Neuronal stem cell (in vitro differentiated cells): ENCODE results near the gene CCL26.
"Not testable (repeated sequence)": the region's sequence is repeated elsewhere in the genome, so short reads cannot be mapped to it uniquely, and the experiment has no call there.

ENCODE experiments used
- DNase-seq: peaks from one replicate; pipeline ENCODE4 v3.0.0-alpha.2; 2013; ENCODE audit warnings: low spot score
- H2AFZ ChIP-seq: one replicate; pipeline ENCODE4 v1.6.1; 2013; ENCODE audit warnings: mild to moderate bottlenecking, low read length, inconsistent platforms
- H2AK5ac ChIP-seq: 2 replicates; pipeline ENCODE4 v1.6.1; 2013; ENCODE audit warnings: low read depth, mild to moderate bottlenecking, inconsistent platforms, low read length, moderate library complexity, mixed read lengths
- H2BK120ac ChIP-seq: 2 replicates; pipeline ENCODE4 v1.6.1; 2013; ENCODE audit warnings: low read depth, mild to moderate bottlenecking, inconsistent platforms, low read length, moderate library complexity, mixed read lengths
- H2BK12ac ChIP-seq: one replicate; pipeline ENCODE4 v1.6.1; 2013; ENCODE audit warnings: low read length, inconsistent platforms
- H2BK15ac ChIP-seq: 2 replicates; pipeline ENCODE4 v1.6.1; 2013; ENCODE audit warnings: mild to moderate bottlenecking, low read length, inconsistent platforms, mixed read lengths
- H2BK5ac ChIP-seq: one replicate; pipeline ENCODE4 v1.6.1; 2013; ENCODE audit warnings: inconsistent platforms, mild to moderate bottlenecking, low read length, moderate library complexity
- H3K14ac ChIP-seq: one replicate; pipeline ENCODE4 v1.6.1; 2013; ENCODE audit warnings: low read length, inconsistent platforms
- H3K18ac ChIP-seq: 2 replicates; pipeline ENCODE4 v1.6.1; 2013; ENCODE audit warnings: low read length, inconsistent platforms
- H3K23ac ChIP-seq: 2 replicates; pipeline ENCODE4 v1.6.1; 2013; ENCODE audit warnings: low read depth, mild to moderate bottlenecking, mixed read lengths, low read length, inconsistent platforms; ENCODE audit not compliant: poor library complexity
- H3K27ac ChIP-seq: replicated peaks from 3 replicates; pipeline ENCODE4 v1.5.1; 2013; ENCODE audit warnings: low read length, inconsistent platforms
- H3K27me3 ChIP-seq, 3 experiments: 2 replicates each; pipeline ENCODE4 v1.6.1; 2013; ENCODE audit warnings: low read length in 3 of 3, mild to moderate bottlenecking in 2 of 3, inconsistent platforms in 1 of 3, low read depth in 1 of 3, mixed read lengths in 1 of 3, moderate library complexity in 1 of 3; ENCODE audit not compliant: control insufficient read depth in 3 of 3, insufficient read depth in 3 of 3
- H3K36me3 ChIP-seq, 2 donors: replicated peaks in 1 of 2; 2 replicates each; pipeline ENCODE4 v1.6.1; 2013; ENCODE audit warnings: low read length in 2 of 2; ENCODE audit not compliant: control insufficient read depth in 2 of 2, insufficient read depth in 2 of 2
- H3K4ac ChIP-seq: 2 replicates; pipeline ENCODE4 v1.6.1; 2013; ENCODE audit warnings: inconsistent platforms, mild to moderate bottlenecking, low read length, moderate library complexity
- H3K4me1 ChIP-seq, 2 donors: 1 replicate in 1 of 2; 2 replicates in 1 of 2; pipeline ENCODE4 v1.6.1; 2013; ENCODE audit warnings: low read length in 2 of 2, low read depth in 1 of 2; ENCODE audit not compliant: control insufficient read depth in 2 of 2, insufficient read depth in 1 of 2
- H3K4me2 ChIP-seq: one replicate; pipeline ENCODE4 v1.6.1; 2013; ENCODE audit warnings: mild to moderate bottlenecking, low read length, inconsistent platforms; ENCODE audit not compliant: insufficient read depth, poor library complexity, severe bottlenecking
- H3K4me3 ChIP-seq, 2 donors: 2 replicates each; pipeline ENCODE4 v1.5.1; 2013; ENCODE audit warnings: low read length in 2 of 2, mild to moderate bottlenecking in 2 of 2, inconsistent platforms in 1 of 2, moderate library complexity in 1 of 2
- H3K79me1 ChIP-seq: one replicate; pipeline ENCODE4 v1.6.1; 2013; ENCODE audit warnings: low read depth, mild to moderate bottlenecking, inconsistent platforms, low read length, moderate library complexity
- H3K9ac ChIP-seq: one replicate; pipeline ENCODE4 v1.6.1; 2013; ENCODE audit warnings: mild to moderate bottlenecking, low read depth, low read length, inconsistent platforms; ENCODE audit not compliant: poor library complexity
- H3K9me3 ChIP-seq, 2 donors: replicated peaks in 1 of 2; 2 replicates each; pipeline versions ENCODE3 to v1.6.1; 2013; ENCODE audit warnings: low read length in 2 of 2, mild to moderate bottlenecking in 2 of 2, inconsistent platforms in 1 of 2, low read depth in 1 of 2, mixed read lengths in 1 of 2, moderate library complexity in 1 of 2; ENCODE audit not compliant: control insufficient read depth in 2 of 2, insufficient read depth in 1 of 2
- H4K8ac ChIP-seq: one replicate; pipeline ENCODE4 v1.6.1; 2013; ENCODE audit warnings: low read depth, mild to moderate bottlenecking, inconsistent platforms, low read length, moderate library complexity
- H4K91ac ChIP-seq: one replicate; pipeline ENCODE4 v1.6.1; 2013; ENCODE audit warnings: low read length, low read depth, mild to moderate bottlenecking, inconsistent platforms; ENCODE audit not compliant: poor library complexity
- WGBS, 2 donors: extraction: QIAGEN DNeasy Blood & Tissue Kit; methylation state at CpG; one replicate each; pipeline ENCODE4 v1.1.7; 2013; ENCODE audit warnings: missing lambda C conversion rate in 2 of 2, mixed read lengths in 1 of 2; ENCODE audit not compliant: insufficient read length in 2 of 2, insufficient replicate concordance in 1 of 2; ENCODE audit errors: extremely low coverage in 2 of 2; 5-methylcytosine and 5-hydroxymethylcytosine counted together

CCL26 gene

DNA sequence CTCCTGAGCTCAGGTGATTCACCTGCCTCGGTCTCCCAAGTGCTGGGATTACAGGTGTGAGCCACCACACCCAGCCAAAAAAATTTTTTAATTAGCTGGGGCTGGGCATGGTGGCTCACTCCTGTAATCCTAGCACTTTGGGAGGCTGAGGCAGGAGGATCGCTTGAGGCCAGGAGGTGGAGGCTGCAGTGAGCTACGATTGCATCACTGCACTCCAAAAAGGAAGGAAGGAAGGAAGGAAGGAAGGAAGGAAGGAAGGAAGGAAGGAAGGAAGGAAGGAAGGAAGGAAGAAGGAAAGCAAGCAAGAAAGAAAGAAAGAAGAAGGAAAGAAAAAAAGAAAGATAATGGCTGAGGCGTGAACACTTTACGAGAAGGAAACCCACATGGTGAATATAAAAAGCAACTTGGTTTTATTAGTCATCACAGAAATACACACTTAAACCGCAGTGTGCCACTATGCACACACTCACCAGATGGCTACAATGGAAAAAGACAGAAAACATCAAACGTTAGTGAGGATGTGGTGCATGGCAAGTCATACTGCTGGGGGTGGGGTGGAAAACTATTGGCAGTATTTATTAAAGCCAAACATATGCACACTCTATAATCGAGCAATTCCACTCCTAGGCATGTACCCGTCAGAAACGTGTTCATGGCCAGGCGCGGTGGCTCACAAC is 4.4 kb upstream of the CCL26 start:
- no peak for DNase-seq
- H3K9me3 ChIP-seq = no peaks in the 10 kb centered on the region
- no CpG with 5 or more reads among the region's 12 CpGs for WGBS, 2 donors

DNA sequence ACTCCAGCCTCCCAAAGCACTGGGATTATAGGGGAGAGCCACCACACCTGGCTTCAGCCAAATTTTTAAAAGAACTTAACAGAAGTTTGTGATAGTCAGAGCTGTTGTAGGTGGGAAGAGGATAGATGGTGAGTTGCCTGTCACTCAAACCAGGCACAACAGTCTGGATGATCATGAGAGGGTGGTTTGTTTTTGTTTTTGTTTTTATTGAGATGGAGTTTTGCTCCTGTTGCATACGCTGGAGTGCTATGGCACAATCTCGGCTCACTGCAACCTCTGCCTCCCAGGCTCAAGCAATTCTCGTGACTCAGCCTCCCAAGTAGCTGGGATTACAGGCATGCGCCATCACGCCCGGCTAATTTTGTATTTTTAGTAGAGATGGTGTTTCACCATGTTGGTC is 1.9 kb upstream of the CCL26 start:
- H3K4me1 ChIP-seq, H4K8ac ChIP-seq, H2BK120ac ChIP-seq, H4K91ac ChIP-seq, H3K79me1 ChIP-seq, H2BK12ac ChIP-seq, H2AFZ ChIP-seq, H3K4ac ChIP-seq, H3K23ac ChIP-seq, H2AK5ac ChIP-seq, H3K9ac ChIP-seq, H3K4me3 ChIP-seq, H3K27me3 ChIP-seq, H3K9me3 ChIP-seq, H2BK5ac ChIP-seq, H2BK15ac ChIP-seq, H3K27ac ChIP-seq, DNase-seq, H3K4me2 ChIP-seq, H3K36me3 ChIP-seq, H3K14ac ChIP-seq, H3K18ac ChIP-seq: not testable (repeated sequence)
- no CpG with 5 or more reads among the region's 6 CpGs for WGBS, 2 donors

More for the DNA sequence above, 4.4 kb upstream of the CCL26 start:
- Histone ChIP-seq H3K18ac (no peak overlapping the region), H3K27ac (no peak overlapping the region), H3K4ac (no peak overlapping the region), H2BK5ac (no peak overlapping the region), H3K4me1 (no peaks in the 10 kb centered on the region), H3K36me3 (no peaks in the 10 kb centered on the region), H2BK12ac (no peak overlapping the region), H3K79me1 (no peaks in the 10 kb centered on the region), H2AK5ac (no peak overlapping the region), H3K9ac (no peak overlapping the region), H4K8ac (no peak overlapping the region), H3K27me3 (no peaks in the 10 kb centered on the region), H2AFZ (no peak overlapping the region), H3K4me3 (no peak overlapping the region), H3K4me2 (no peak overlapping the region), H4K91ac (no peak overlapping the region), H2BK15ac (no peak overlapping the region), H3K14ac (no peak overlapping the region), H3K23ac (no peak overlapping the region), H2BK120ac (no peak overlapping the region)

DNA sequence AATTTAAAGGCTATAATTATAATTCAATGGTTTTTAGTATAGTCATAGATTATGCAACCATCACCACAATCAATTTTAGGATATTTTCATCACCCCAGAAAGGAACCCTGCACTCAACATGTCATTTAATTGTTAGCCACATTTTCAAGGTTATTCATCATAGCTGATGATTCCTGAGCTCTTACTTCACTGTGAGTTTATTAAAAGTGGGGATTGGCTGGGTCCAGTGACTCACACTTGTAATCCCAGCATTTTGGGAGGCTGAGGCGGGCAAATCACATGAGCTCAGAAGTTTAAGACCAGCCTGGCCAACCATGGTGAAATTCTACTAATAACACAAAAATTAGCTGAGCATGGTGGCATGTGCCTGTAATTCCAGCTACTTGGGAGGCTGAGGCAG is 787 bp downstream of the CCL26 start:
- H3K9ac ChIP-seq = no peak overlapping the region
- H3K18ac ChIP-seq = no peak overlapping the region
- H2BK12ac ChIP-seq = no peak overlapping the region
- no peaks in the 10 kb centered on the region for H3K36me3 ChIP-seq
- no peak overlapping the region for H2BK15ac ChIP-seq
- no peaks in the 10 kb centered on the region for H3K4me1 ChIP-seq
- DNase-seq = no peak
- no peak overlapping the region for H3K4ac ChIP-seq
- H3K4me2 ChIP-seq = no peak overlapping the region
- H2AFZ ChIP-seq = no peak overlapping the region
- no peak overlapping the region for H2BK5ac ChIP-seq
- no peak overlapping the region for H4K8ac ChIP-seq
- WGBS, 2 donors = no CpG with 5 or more reads among the region's 1 CpG
- H3K27ac ChIP-seq = no peak overlapping the region
- H3K14ac ChIP-seq = no peak overlapping the region
- H3K23ac ChIP-seq = no peak overlapping the region
- H2AK5ac ChIP-seq = no peak overlapping the region
- H3K27me3 ChIP-seq = no peaks in the 10 kb centered on the region
- no peak overlapping the region for H3K4me3 ChIP-seq
- no peak overlapping the region for H2BK120ac ChIP-seq
- no peak overlapping the region for H4K91ac ChIP-seq
- H3K9me3 ChIP-seq = no peaks in the 10 kb centered on the region
- no peaks in the 10 kb centered on the region for H3K79me1 ChIP-seq

DNA sequence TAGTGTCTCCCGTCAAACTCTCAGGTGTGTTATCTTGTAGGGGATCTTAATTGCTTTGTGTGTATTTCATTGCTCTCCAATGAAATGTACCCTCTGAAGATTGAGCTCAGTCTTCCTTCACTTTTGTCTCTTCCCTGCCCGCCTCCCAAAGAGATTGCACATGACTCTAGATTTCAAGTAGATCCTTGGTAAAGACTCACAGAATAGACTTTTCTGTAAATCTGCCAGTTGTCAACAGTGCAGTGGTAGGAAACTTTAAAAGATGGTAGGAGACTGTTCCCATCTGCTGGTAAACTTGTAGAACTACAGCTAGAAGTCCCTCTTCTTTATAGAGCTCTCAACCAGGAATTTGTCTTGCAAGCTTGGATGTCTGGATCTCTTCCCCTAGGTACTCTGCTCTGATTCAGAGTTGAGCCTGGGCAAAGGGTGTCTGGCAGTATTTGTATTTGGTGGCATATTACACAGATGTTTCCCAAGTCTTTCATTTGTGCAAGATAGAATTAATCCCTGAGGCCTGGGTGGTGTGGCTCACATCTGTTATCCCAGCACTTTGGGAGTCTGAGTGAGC is 9.6 kb downstream of the CCL26 start:
- Histone ChIP-seq H2AK5ac (no peak overlapping the region), H2BK15ac (no peak overlapping the region), H3K4ac (no peak overlapping the region), H3K79me1 (no peaks in the 10 kb centered on the region), H3K4me1 (no peaks in the 10 kb centered on the region), H3K36me3 (no peaks in the 10 kb centered on the region), H2BK12ac (no peak overlapping the region), H4K91ac (no peak overlapping the region), H2BK120ac (no peak overlapping the region), H3K4me3 (no peak overlapping the region), H3K27me3 (no peaks in the 10 kb centered on the region), H3K27ac (no peak overlapping the region), H3K18ac (no peak overlapping the region), H2BK5ac (no peak overlapping the region), H3K23ac (no peak overlapping the region), H2AFZ (no peak overlapping the region), H3K14ac (no peak overlapping the region), H3K4me2 (no peak overlapping the region), H3K9me3 (peaks cover 0 to 2% of the 10 kb centered on the region in 2 donors), H3K9ac (no peak overlapping the region), H4K8ac (no peak overlapping the region)
- DNase-seq = peak; percentile 33
- no CpG with 5 or more reads among the region's 2 CpGs for WGBS, 2 donors
